Fibroblast of villous mesenchyme (primary cell): Measurements from ENCODE around the gene TUSC1. TPM values are rescaled to one million over a fixed set of nuclear protein-coding genes. Genes with fewer than 3 reads are reported as not detected.

Experiments
- DNase-seq: peaks from one replicate; pipeline ENCODE4 v3.0.0-alpha.2; 2010; ENCODE audit warnings: low read depth
- H3K4me3 ChIP-seq: 2 replicates; pipeline ENCODE4 v1.5.1; 2011; ENCODE audit warnings: low read depth, mild to moderate bottlenecking, low read length
- CTCF ChIP-seq: IDR thresholded peaks from 2 replicates; pipeline ENCODE4 v1.5.1; 2012; ENCODE audit warnings: low read depth, mild to moderate bottlenecking, low read length; ENCODE audit not compliant: insufficient read depth
- total RNA-seq: library from RNA; depleted of rRNA; stranded (reverse); fragments of >200 nt; gene quantifications from 2 replicates; pipeline ENCODE4 v1.2.3, GENCODE V29; 2012

The TUSC1 gene
- total RNA-seq, 1 donor = 6.9 TPM

GRCh38 chr9:25629231-25629630 is 49.0 kb downstream of the TUSC1 start:
- TF ChIP-seq CTCF = no peak
- no peak for DNase-seq
- H3K4me3 ChIP-seq = no peak overlapping the region
